ENCODE data around the gene SIL1. TPM values are rescaled to one million over a fixed set of nuclear protein-coding genes. Genes with fewer than 3 reads are reported as not detected.
"Not testable (repeated sequence)": the region's sequence is repeated elsewhere in the genome, so short reads cannot be mapped to it uniquely, and the experiment has no call there.

The SIL1 gene
- total and polyA plus RNA-seq, 9 of the 15 experiments (the other 6 are each of a cell fraction or from before 2014, with no cell fraction given) = 1.3 to 30.5 (median 18.1) TPM

DNA sequence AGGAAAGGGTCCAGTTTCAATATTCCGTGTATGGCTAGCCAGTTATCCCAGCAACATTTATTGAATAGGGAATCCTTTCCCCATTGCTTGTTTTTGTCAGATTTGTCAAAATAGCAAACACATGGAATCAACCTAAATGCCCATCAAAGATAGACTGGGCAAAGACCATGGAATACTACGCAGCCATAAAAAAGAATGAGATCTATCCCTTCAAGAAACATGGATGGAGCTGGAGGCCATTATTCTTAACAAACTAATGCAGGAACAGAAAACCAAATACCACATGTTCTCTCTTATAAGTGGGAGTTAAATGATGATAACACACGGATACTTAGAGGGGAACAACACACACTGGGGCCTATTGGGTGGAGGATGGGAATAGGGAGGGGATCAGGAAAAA is 161.8 kb downstream of the SIL1 start:
- H3K4me1 ChIP-seq (replicated peaks in 1 of 2; ENCODE audit: control insufficient read depth in 2 of 2, insufficient read depth in 2 of 2, low read length in 2 of 2); H3K27ac ChIP-seq (ENCODE audit: extremely low read depth, low read depth, low read length); ATAC-seq; POLR2A ChIA-PET; H3K27me3 ChIP-seq (ENCODE audit: control insufficient read depth in 2 of 2, insufficient read depth in 2 of 2, low read length in 2 of 2); FAIRE-seq; H3K9me1 ChIP-seq (ENCODE audit: control insufficient read depth, insufficient read depth, low read length); CTCF ChIA-PET (ENCODE audit: low intra/inter-chr PET ratio); H4K20me1 ChIP-seq (replicated peaks; ENCODE audit: control insufficient read depth, insufficient read depth, low read length); H3K36me3 ChIP-seq (ENCODE audit: control insufficient read depth, insufficient read depth, low read length); BruUV-seq (replicated peaks); H3K9ac ChIP-seq (ENCODE audit: insufficient read depth in 1 of 2, low read depth in 2 of 2, low read length in 2 of 2); DNase-seq (ENCODE audit: extremely low read depth in 1 of 4, low spot score in 3 of 4); H3K4me2 ChIP-seq (ENCODE audit: insufficient read depth, low read length); in situ Hi-C loops (cut with MboI); intact Hi-C loops (cut with micrococcal nuclease); H2AFZ ChIP-seq (ENCODE audit: low read depth, low read length); H3K4me3 ChIP-seq; H3K9me3 ChIP-seq (replicated peaks; ENCODE audit: control insufficient read depth, insufficient read depth, low read depth, low read length); H3K79me2 ChIP-seq (ENCODE audit: control insufficient read depth, insufficient read depth, low read length): not testable (repeated sequence)
- 83% methylated on average over 3 of the region's 3 CpGs for WGBS (ENCODE audit: insufficient coverage, low coverage, missing lambda C conversion rate)
- peak; percentile 48 for TF ChIP-seq RBM25 (IDR thresholded peaks at IDR 0.05; ENCODE audit: low read depth, low read length, severe bottlenecking)
- TF ChIP-seq BCOR (IDR thresholded peaks at IDR 0.05) = 0 out of 2 replicates have a peak, but pooled peaks have one; percentile 15
- 0 out of 4 replicates have a peak, but pooled peaks of 1 of the 2 experiments have one; percentile 15 for TF ChIP-seq KDM1A (IDR thresholded peaks at IDR 0.05)
- TF ChIP-seq ZNF146 (CRISPR knock-in tag; IDR thresholded peaks at IDR 0.05; ENCODE audit: unreplicated experiment) = peak; percentile 84

DNA sequence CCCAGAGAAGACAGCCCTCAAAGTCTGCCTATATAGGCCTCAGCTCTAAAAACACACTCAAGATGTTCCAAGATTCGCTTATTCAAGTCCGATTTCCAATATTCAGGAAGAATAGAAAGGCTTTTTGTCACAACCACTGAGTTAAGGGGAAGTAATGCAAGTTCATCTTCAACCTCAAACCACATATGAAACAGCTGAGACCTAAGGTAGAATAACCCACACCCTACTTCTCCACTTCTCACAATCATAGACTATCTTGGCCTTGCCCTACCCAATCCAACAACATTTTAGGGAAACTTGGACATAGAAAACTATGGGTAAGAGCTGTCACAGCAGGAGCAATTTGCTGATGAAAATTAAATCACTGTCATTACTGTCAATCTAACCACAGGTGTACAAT is 171.0 kb downstream of the SIL1 start:
- 73% methylated on average over 2 of the region's 2 CpGs for WGBS (ENCODE audit: insufficient coverage, low coverage, missing lambda C conversion rate)
- intact Hi-C loops (cut with micrococcal nuclease) = no loop called here
- no peaks in the 10 kb centered on the region for H3K27me3 ChIP-seq (ENCODE audit: control insufficient read depth in 2 of 2, insufficient read depth in 2 of 2, low read length in 2 of 2)
- H3K79me2 ChIP-seq (ENCODE audit: control insufficient read depth, insufficient read depth, low read length) = no peaks in the 10 kb centered on the region
- ATAC-seq (no peak), FAIRE-seq (no peak), DNase-seq (ENCODE audit: extremely low read depth in 1 of 4, low spot score in 3 of 4) (no peak)
- H3K9me1 ChIP-seq (ENCODE audit: control insufficient read depth, insufficient read depth, low read length) = no peaks in the 10 kb centered on the region
- no peak overlapping the region for H2AFZ ChIP-seq (ENCODE audit: low read depth, low read length)
- H3K4me2 ChIP-seq (ENCODE audit: insufficient read depth, low read length) = no peak overlapping the region
- POLR2A ChIA-PET = interaction anchor here (1.0 kb wide), 1 partner anchor 91 kb away, joined by 3 read pairs; no protein-coding TSS in a partner anchor
- no TSS peak for BruUV-seq (replicated peaks)
- H3K4me1 ChIP-seq (replicated peaks in 1 of 2; ENCODE audit: control insufficient read depth in 2 of 2, insufficient read depth in 2 of 2, low read length in 2 of 2) = 0 out of 5 replicates have a peak, but pooled peaks cover 0 to 4% of the 10 kb centered on the region in 2 experiments
- CTCF ChIA-PET (ENCODE audit: low intra/inter-chr PET ratio) = no interaction called here
- in situ Hi-C loops (cut with MboI) = no loop called here
- no peak overlapping the region for H3K4me3 ChIP-seq
- H3K9me3 ChIP-seq (replicated peaks; ENCODE audit: control insufficient read depth, insufficient read depth, low read depth, low read length) = no peaks in the 10 kb centered on the region
- H3K27ac ChIP-seq (ENCODE audit: extremely low read depth, low read depth, low read length) = no peak overlapping the region
- no peak overlapping the region for H3K9ac ChIP-seq (ENCODE audit: insufficient read depth in 1 of 2, low read depth in 2 of 2, low read length in 2 of 2)
- H3K36me3 ChIP-seq (ENCODE audit: control insufficient read depth, insufficient read depth, low read length) = no peaks in the 10 kb centered on the region
- no peaks in the 10 kb centered on the region for H4K20me1 ChIP-seq (replicated peaks; ENCODE audit: control insufficient read depth, insufficient read depth, low read length)
- TF ChIP-seq NCOA2 (IDR thresholded peaks at IDR 0.05; ENCODE audit: partially characterized antibody in 2 of 2) (no peak), POLR2AphosphoS2 (IDR thresholded peaks at IDR 0.05; ENCODE audit: low read length) (no peak), PRPF4 (IDR thresholded peaks at IDR 0.05; ENCODE audit: insufficient read depth, low read depth, low read length, poor library complexity, severe bottlenecking) (no peak), FOXA1 (IDR thresholded peaks at IDR 0.05; ENCODE audit: borderline replicate concordance) (no peak), ZNF133 (CRISPR knock-in tag; IDR thresholded peaks at IDR 0.05) (no peak), PML (IDR thresholded peaks at IDR 0.05; ENCODE audit: low read length) (no peak), ZNF224 (CRISPR knock-in tag; IDR thresholded peaks at IDR 0.05) (no peak), SPI1 (IDR thresholded peaks at IDR 0.05; ENCODE audit: borderline replicate concordance, low read depth, low read length) (no peak), RBM25 (IDR thresholded peaks at IDR 0.05; ENCODE audit: low read depth, low read length, severe bottlenecking) (no peak), PTBP1 (IDR thresholded peaks at IDR 0.05; ENCODE audit: low read depth, low read length) (no peak), RFX5 (IDR thresholded peaks at IDR 0.05; ENCODE audit: low read depth, low read length) (no peak)
- TF ChIP-seq, protein P1, sequence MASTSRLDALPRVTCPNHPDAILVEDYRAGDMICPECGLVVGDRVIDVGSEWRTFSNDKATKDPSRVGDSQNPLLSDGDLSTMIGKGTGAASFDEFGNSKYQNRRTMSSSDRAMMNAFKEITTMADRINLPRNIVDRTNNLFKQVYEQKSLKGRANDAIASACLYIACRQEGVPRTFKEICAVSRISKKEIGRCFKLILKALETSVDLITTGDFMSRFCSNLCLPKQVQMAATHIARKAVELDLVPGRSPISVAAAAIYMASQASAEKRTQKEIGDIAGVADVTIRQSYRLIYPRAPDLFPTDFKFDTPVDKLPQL (IDR thresholded peaks at IDR 0.05; ENCODE audit: extremely low read depth, insufficient read length) = no peak
